Thyroid gland (tissue), 4 donors: Measurements from ENCODE around the gene DTNB.

Source experiments
- POLR2A ChIP-seq, 2 donors: fragments of 450-650 bp; IDR thresholded peaks; one replicate each; pipeline ENCODE4 v1.6.1; 2017; ENCODE audit warnings: antibody characterized with exemption in 2 of 2, mild to moderate bottlenecking in 2 of 2, moderate library complexity in 1 of 2
- TF ChIP-seq, protein P1 (sequence below), 6 experiments: fragments of 200-600 bp in 3 of 6; fragments of 450-650 bp in 3 of 6; sonication (generic) in 3 of 6; IDR thresholded peaks; one replicate each; pipeline ENCODE4 v1.5.1; 2016 to 2019; ENCODE audit warnings: antibody characterized with exemption in 6 of 6, mild to moderate bottlenecking in 2 of 6, inconsistent platforms in 1 of 6, moderate library complexity in 1 of 6

DNA sequence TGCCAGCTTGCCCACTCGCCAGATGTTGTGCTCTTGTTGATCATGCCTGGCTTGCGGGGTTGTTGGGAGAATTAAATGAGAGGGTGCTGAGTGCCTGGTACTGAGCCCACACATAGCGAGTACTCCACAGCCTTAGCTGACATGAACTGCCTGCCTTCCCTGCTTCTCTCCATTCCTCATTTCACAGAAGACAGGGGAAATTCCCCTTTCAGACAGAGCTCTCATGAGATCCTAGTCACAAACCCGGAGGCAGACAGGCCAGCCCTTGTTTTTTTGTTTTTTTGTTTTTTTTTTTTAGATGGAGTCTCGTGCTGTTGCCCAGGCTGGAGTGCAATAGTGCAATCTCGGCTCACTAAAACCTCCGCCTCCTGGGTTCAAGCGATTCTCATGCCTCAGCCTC lies 314.5 kb downstream of the DTNB start:
- TF ChIP-seq, protein P1, sequence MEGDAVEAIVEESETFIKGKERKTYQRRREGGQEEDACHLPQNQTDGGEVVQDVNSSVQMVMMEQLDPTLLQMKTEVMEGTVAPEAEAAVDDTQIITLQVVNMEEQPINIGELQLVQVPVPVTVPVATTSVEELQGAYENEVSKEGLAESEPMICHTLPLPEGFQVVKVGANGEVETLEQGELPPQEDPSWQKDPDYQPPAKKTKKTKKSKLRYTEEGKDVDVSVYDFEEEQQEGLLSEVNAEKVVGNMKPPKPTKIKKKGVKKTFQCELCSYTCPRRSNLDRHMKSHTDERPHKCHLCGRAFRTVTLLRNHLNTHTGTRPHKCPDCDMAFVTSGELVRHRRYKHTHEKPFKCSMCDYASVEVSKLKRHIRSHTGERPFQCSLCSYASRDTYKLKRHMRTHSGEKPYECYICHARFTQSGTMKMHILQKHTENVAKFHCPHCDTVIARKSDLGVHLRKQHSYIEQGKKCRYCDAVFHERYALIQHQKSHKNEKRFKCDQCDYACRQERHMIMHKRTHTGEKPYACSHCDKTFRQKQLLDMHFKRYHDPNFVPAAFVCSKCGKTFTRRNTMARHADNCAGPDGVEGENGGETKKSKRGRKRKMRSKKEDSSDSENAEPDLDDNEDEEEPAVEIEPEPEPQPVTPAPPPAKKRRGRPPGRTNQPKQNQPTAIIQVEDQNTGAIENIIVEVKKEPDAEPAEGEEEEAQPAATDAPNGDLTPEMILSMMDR (IDR thresholded peaks at IDR 0.05), result no peak
- no peak for TF ChIP-seq POLR2A (IDR thresholded peaks at IDR 0.05)
